Inferior parietal cortex (tissue), 1 donor: Measurements from ENCODE around the gene UBE2G1.

ENCODE experiments used
- DNase-seq: peaks from one replicate; pipeline ENCODE4 v3.0.0-alpha.2; 2016; ENCODE audit errors: extremely low spot score

UBE2G1 gene

GRCh38 chr17:4334332-4334731, 32.1 kb downstream of the UBE2G1 start:
- no peak for DNase-seq

DNA sequence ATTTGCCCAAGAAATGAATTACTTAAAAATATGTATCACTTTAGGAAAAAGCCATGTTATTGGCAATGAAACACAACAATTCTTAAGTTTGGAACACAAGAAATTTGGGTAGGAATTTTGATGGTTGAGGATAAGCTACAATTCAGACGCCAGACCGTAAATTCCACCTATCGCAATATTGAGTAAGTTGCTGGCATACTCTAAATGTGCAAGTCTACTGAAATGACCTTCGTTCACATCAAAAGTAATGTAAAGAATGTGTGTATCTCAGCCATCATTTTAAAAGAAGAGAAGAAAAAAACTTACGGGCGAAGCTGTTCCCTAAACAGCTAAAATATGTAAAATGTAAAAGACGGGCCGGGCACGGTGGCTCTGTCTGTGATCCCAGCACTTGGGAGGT, 33.4 kb downstream of the UBE2G1 start:
- DNase-seq: no peak

DNA sequence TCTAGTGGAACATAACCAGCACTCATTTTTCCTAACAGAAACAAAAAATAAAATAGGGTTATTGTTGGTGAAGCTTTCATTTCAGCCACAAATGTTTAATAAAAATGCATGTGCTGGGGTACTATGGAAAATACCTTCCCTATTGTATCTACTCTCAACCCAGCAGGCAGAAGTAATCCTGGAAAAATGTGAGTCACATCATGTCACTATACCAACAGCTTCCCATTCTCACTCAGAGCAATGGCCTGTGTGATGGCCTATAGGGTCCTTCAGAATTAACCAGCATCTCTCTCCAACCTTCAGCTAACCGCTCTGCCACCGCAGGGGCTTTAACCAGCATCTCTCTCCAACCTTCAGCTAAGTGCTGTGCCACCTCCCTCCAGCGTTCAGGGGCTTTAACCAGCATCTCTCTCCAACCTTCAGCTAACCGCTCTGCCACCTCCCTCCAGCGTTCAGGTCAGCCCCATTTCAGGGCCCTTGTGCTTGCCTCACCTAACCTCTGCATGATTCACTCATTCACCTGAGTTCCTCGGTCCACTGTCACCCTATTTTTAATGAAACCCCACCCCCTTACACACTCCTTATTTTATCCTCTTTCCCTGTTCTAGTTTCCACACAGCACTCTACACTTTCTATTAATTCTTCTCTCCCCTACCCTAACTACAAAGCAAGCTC, 34.0 kb downstream of the UBE2G1 start:
- DNase-seq: no peak

DNA sequence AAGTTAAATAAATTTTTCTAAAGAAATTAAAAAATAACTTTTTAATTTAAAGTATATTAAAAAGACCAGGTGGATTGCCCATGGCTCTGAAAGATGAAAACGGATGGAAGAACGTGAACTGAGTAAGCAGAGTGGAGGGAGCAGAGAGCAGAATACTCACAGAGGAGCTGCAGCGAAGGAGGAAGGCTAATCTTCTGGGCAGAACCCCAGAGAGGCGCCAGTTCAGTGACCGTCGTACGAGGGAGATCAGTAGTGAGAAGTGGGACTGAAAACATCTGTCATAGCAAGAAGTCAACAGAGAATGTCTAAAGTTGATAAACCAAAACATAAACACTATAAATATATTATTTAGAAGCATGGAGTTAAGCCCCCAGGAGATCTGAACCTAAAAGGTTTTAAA, 34.9 kb downstream of the UBE2G1 start:
- no peak for DNase-seq

GRCh38 chr17:4329838-4330237, 36.6 kb downstream of the UBE2G1 start:
- DNase-seq: no peak

DNA sequence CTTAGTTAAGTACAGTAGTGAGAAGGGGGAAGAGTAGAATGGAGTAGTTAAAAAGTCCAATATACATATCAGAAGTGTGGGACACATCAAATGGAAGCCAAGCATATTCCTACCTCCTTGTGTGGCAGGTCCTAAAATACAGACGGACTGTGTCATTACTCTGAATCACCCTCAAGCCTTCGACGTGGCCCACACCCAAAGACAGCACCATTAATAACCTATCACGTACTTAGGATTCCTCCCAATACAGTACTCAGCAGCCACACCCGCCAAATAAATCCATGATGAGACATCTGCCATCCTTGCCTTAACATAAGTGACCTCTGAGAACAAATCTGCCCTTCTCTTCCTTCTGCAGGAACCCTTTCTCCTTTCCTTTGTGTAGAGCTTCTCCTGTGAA, 38.9 kb downstream of the UBE2G1 start:
- no peak for DNase-seq

DNA sequence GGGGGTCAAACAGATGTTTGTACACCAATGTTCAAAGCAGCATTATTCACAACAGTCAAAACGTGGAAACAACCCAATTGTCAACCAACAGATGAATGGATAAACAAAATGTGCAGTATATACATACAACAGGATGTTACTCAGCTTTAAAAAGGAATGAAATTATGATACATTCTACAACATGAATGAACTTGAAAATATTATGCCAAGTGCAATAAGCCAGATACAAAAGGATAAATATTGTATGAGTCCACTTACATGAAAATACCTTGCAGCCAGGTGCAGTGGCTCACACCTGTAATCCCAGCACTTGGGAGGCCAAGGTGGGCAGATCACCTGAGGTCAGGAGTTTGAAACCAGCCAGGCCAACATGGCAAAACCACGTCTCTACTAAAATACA, 39.9 kb downstream of the UBE2G1 start:
- DNase-seq: no peak

- no peak for DNase-seq
Observed at GRCh38 chr17:4326112-4326511, 40.4 kb downstream of the UBE2G1 start.

GRCh38 chr17:4324463-4324862, 42.0 kb downstream of the UBE2G1 start:
- no peak for DNase-seq

DNA sequence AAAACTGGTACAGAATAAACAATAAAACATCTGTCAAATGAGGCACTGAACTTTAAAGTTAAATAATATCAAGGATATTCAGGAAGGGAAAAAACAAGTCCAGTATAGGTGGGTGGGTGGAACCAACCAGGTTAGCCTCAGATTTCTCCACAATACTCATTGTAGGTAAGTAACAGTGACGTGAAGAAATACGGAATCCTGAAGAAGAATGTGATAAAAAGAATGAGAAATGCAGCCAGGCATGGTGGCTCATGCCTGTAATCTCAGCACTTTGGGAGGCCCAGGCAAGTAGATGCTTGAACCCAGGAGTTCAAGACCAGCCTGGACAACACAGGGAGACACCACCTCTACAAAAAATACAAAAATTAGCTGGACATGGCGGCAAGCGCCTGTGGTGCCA, 47.3 kb downstream of the UBE2G1 start:
- no peak for DNase-seq

GRCh38 chr17:4318596-4318995, 47.9 kb downstream of the UBE2G1 start:
- no peak for DNase-seq

- DNase-seq: no peak
Observed at GRCh38 chr17:4318186-4318585, 48.3 kb downstream of the UBE2G1 start.

DNA sequence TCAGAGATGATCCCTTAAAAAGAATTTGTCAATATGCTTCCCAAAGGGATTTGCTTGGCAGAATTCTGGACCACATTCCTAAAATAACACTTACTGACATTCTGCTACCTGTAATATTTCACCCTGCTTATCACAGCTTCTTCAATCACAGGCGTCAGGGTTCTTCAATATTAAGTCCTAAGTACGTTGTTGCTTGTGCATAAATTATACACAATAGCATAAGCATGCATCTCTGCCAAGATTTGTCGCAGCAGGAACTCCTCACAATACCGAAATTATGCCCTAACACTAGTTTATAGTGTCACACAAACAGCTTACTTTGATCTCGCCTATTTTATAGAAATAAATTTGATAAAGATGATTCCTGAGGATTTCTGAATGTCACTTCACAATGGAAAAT, 48.9 kb downstream of the UBE2G1 start:
- DNase-seq: no peak

DNA sequence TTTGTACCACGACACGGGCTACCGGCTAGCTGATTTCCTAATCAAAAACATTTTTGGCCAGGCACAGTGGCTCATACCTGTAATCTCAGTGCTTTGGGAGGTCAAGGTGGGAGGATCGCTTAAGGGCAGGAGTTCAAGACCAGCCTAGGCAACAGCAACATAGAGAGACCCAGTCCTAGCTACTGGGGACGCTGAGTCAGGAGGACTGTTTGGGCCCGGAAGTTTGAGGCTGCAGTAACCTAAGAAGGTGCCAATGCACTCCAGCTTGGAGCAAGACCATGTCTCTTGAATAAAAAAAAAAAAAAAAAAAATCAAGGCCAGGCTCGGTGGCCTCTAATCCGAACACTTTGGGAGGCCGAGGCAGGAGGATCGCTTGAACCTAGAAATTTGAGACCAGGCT, 49.8 kb downstream of the UBE2G1 start:
- no peak for DNase-seq

- no peak for DNase-seq
Observed at GRCh38 chr17:4314618-4315017, 51.9 kb downstream of the UBE2G1 start.

- DNase-seq: no peak
Observed at GRCh38 chr17:4314179-4314578, 52.3 kb downstream of the UBE2G1 start.

DNA sequence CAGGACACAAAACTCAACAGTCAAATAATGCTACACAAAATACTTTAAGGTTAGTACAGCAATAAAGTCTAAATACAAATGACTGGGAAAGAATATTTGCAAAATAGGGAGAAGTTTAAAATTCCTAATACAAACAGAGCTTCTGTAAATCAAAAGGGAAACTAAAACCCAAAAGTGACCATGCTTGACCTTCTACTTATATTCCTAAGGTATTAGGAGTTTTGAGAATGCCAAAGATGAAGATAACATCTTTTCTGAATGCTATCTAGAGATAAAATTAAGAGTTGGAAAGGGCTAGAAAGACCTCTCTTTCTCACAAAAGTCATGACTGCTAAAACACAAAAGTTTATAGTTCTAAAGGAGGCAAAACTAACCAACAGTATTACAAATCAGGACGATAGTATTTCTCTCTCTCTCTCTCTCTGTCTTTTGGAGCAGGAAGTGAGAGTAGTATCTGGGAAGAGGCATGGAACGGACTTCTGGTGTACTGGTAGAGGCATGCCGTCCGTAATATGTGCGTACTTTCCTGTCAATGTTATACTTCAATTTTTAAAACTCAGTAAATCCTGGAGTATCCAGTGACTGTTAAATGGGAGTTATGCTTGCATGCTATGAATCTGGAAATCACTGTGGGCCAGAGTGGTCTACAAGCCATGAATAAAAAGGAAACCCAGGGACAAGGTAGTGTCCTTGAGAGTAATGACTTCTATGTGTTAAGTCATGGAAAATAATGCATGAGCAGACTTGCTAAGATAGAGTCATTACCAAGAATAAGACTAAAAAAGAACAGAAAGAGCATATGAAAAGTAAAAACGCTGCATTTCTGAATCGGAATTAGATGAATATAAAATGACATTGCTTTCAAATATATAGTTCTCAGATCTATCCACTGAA, 53.0 kb downstream of the UBE2G1 start:
- no peak for DNase-seq

GRCh38 chr17:4310354-4311060, 56.0 kb downstream of the UBE2G1 start:
- peak; percentile 55 for DNase-seq

DNA sequence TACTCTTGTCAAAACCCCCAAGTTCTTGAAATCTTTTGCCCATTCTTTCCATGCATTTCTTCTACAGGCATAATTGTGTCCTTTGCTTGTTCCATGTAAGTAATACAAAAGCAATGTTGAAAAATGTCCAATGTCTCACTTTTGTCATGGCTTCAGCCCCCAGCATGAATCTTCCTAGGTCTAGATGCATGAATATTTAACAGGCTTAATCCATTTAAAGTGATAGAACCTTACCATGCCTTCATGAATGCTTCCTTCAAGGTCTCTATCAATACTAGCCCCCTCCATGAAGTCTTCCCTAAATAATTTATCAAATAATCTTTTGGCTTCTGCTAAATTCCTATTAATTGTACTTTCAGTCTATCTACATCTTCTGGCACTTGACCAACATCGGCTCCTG, 56.6 kb downstream of the UBE2G1 start:
- no peak for DNase-seq

DNA sequence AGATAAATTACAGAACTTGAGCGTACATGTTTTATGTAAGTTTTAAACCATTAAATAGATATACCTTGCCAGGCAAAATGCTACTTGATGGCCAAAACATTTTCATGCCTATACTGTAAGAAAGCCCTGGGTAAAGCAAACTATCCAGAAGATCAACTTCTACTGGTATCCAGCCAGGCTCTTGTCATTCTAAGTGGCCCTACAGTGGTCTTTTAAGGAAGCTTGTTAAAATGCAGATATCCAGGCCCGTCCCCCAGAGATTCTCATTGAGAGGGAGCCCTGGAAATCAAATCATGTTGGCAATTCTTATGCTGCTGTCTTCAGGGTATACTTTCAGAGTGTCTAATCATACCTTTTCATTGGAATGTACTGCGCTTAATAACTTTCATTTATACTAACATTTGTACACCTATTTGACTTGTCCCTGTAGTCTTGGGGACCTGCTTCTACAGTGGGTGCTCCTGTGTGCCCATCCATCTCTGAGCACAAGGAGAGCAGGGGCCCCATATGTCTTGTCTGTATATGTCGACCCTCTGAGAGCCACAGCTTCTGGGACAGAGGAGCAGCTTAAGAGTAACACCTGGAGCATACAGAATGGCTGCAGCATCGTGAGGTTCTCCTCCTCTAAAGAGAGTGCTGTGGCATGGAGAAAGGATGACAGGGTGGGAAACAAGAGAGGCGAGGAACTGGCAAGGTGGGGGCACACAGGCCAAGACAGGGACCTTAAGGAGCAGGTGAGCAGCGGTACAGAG, 59.1 kb downstream of the UBE2G1 start:
- DNase-seq: no peak

GRCh38 chr17:4305224-4305623, 61.3 kb downstream of the UBE2G1 start:
- no peak for DNase-seq
